Measurements from ENCODE around the gene RABGAP1. TPM values are rescaled to one million over a fixed set of nuclear protein-coding genes. Genes with fewer than 3 reads are reported as not detected.
A peak's percentile ranks its signal among the peaks of the same experiment; 100 is the strongest.

Gene RABGAP1
- total RNA-seq, 2 donors from 2014 or later = 41.9 to 49.7 TPM

- Mint-ChIP-seq H3K4me1 (peaks cover 9% of the 10 kb centered on the region), H3K4me3 (peak overlapping the region; percentile 91), H3K9me3 (no peaks in the 10 kb centered on the region), H3K36me3 (ENCODE audit: low read depth) (peaks cover 20% of the 10 kb centered on the region), H3K27me3 (ENCODE audit: insufficient read depth) (no peaks in the 10 kb centered on the region), H3K27ac (peak overlapping the region; percentile 99)
- DNase-seq = no peak
- no peaks in the 10 kb centered on the region for H3K9me3 ChIP-seq (ENCODE audit: control insufficient read depth, low read length)
- peak overlapping the region; percentile 85 for H3K9ac ChIP-seq (ENCODE audit: extremely low read depth, low read length, poor library complexity, severe bottlenecking)
- peak overlapping the region; percentile 52 for H3K27ac ChIP-seq (ENCODE audit: low read depth, low read length)
- H3K4me1 ChIP-seq (ENCODE audit: control insufficient read depth, insufficient read depth, low read length) = no peaks in the 10 kb centered on the region
- peaks cover 25% of the 10 kb centered on the region for H3K36me3 ChIP-seq (ENCODE audit: control insufficient read depth, insufficient read depth, low read length)
- peak overlapping the region; percentile 98 for H3K4me3 ChIP-seq (ENCODE audit: low read length)
- WGBS, 2 experiments (ENCODE audit: insufficient coverage in 1 of 2, insufficient read length in 1 of 2) = 8 to 11% methylated on average over 9 of the region's 9 CpGs
- no peaks in the 10 kb centered on the region for H3K27me3 ChIP-seq (ENCODE audit: control insufficient read depth, insufficient read depth, low read length, poor library complexity, severe bottlenecking)
- no peak for TF ChIP-seq CTCF (conservative IDR thresholded peaks at IDR 0.05)
Observed at GRCh38 chr9:122912671-122912963, 28.2 kb upstream of the RABGAP1 start.

GRCh38 chr9:122912964-122913673 is 27.7 kb upstream of the RABGAP1 start, which contains the start of gene ZBTB6:
ZBTB6 (minus strand) TSS chr9:122913323; CDS start chr9:122912072, 1,251 bp downstream.
- no peaks in the 10 kb centered on the region for H3K9me3 ChIP-seq (ENCODE audit: control insufficient read depth, low read length)
- H3K27ac ChIP-seq (ENCODE audit: low read depth, low read length) = peak within 1 kb of the TSS; percentile 52
- 0 to 2% methylated on average over 22 to 35 of the region's 35 CpGs for WGBS, 2 experiments (ENCODE audit: insufficient coverage in 1 of 2, insufficient read length in 1 of 2)
- peaks cover 29% of the 10 kb centered on the region for H3K36me3 ChIP-seq (ENCODE audit: control insufficient read depth, insufficient read depth, low read length)
- H3K27me3 Mint-ChIP-seq (ENCODE audit: insufficient read depth) = no peaks in the 10 kb centered on the region
- DNase-seq = peak; percentile 90
- no peaks in the 10 kb centered on the region for H3K27me3 ChIP-seq (ENCODE audit: control insufficient read depth, insufficient read depth, low read length, poor library complexity, severe bottlenecking)
- peak within 1 kb of the TSS; percentile 99 for H3K27ac Mint-ChIP-seq
- peaks cover 20% of the 10 kb centered on the region for H3K36me3 Mint-ChIP-seq (ENCODE audit: low read depth)
- no peaks in the 10 kb centered on the region for H3K4me1 ChIP-seq (ENCODE audit: control insufficient read depth, insufficient read depth, low read length)
- peak within 1 kb of the TSS; percentile 85 for H3K9ac ChIP-seq (ENCODE audit: extremely low read depth, low read length, poor library complexity, severe bottlenecking)
- peak within 1 kb of the TSS; percentile 91 for H3K4me3 Mint-ChIP-seq
- TF ChIP-seq CTCF (conservative IDR thresholded peaks at IDR 0.05) = no peak
- peaks cover 9% of the 10 kb centered on the region for H3K4me1 Mint-ChIP-seq
- H3K4me3 ChIP-seq (ENCODE audit: low read length) = peak within 1 kb of the TSS; percentile 98
- H3K9me3 Mint-ChIP-seq = no peaks in the 10 kb centered on the region

- H3K27ac Mint-ChIP-seq = no peak overlapping the region
- H3K27me3 ChIP-seq (ENCODE audit: control insufficient read depth, insufficient read depth, low read length, poor library complexity, severe bottlenecking) = no peaks in the 10 kb centered on the region
- TF ChIP-seq CTCF (conservative IDR thresholded peaks at IDR 0.05) = no peak
- no peak overlapping the region for H3K4me3 Mint-ChIP-seq
- H3K4me1 ChIP-seq (ENCODE audit: control insufficient read depth, insufficient read depth, low read length) = no peaks in the 10 kb centered on the region
- H3K9me3 ChIP-seq (ENCODE audit: control insufficient read depth, low read length) = no peaks in the 10 kb centered on the region
- no peak for DNase-seq
- H3K4me3 ChIP-seq (ENCODE audit: low read length) = no peak overlapping the region
- no peak overlapping the region for H3K27ac ChIP-seq (ENCODE audit: low read depth, low read length)
- no peaks in the 10 kb centered on the region for H3K9me3 Mint-ChIP-seq
- WGBS, 2 experiments (ENCODE audit: insufficient coverage in 1 of 2, insufficient read length in 1 of 2) = 91 to 95% methylated on average over 2 of the region's 2 CpGs
- peaks cover 20% of the 10 kb centered on the region for H3K36me3 Mint-ChIP-seq (ENCODE audit: low read depth)
- H3K27me3 Mint-ChIP-seq (ENCODE audit: insufficient read depth) = no peaks in the 10 kb centered on the region
- peaks cover 32% of the 10 kb centered on the region for H3K36me3 ChIP-seq (ENCODE audit: control insufficient read depth, insufficient read depth, low read length)
- H3K9ac ChIP-seq (ENCODE audit: extremely low read depth, low read length, poor library complexity, severe bottlenecking) = no peak overlapping the region
- H3K4me1 Mint-ChIP-seq = no peaks in the 10 kb centered on the region
Observed at GRCh38 chr9:122918310-122918709, 22.5 kb upstream of the RABGAP1 start.
